Stimulated activated CD4-positive, alpha-beta T cell treated with anti-CD3 and anti-CD28 coated beads, Interleukin-4, amount 100 ng/mL, for 4 hours (primary cell): ENCODE measurements around the gene OST4.
A peak's percentile ranks its signal among the peaks of the same experiment; 100 is the strongest.

Source experiments
- DNase-seq, 2 experiments: peaks; one replicate each; pipeline ENCODE4 v3.0.0-alpha.2; 2020

The OST4 gene

GRCh38 chr2:27092696-27093429, 21.4 kb upstream of the OST4 start:
- DNase-seq: no peak

DNA sequence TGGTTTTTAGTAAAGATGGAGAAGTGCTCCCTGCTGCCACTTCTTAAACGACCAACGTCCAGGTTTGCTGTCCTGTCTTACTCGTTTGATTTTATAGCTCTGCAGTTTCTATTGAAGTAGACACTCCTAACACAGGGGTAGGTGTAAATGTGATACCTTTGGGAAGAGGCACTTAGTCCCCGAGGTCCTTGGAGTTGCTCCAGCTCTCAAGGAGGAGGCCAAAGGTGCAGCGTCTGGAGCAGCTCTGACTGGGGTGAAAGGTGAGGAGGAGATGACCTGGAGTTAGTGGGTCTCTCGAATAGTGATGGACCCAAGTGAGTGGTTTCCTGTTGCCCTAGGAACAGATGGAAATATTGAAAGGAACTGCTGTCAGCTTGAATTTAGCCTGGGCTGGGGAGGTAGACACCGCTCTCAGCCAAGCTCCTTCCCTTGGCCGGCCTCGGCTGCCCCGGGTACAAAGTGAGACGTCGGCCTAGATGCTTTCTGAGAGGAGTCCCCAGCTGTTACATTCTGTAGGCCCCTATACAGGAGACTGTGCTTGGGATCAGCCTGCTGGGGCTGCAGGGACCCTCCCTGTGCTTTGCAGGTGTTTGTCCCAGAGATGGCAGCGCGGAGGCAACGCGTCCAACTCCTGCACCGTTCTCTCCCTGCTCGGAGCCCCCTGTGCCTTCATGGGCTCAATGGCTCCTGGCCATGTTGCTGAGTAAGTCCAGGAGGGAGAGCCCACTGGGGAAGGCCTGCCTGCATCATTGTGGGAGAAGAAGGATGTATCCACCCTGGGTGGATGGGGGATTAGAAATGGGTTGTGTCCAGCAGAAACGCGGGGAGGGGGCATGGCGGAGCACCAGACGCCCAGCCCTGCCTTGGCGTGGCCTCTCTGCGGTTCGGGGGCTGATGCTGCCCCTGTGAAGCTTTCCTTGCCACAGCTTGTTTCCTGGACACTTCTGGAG, 20.6 kb upstream of the OST4 start:
- no peak for DNase-seq

- no peak for DNase-seq
These were observed 17.9 kb upstream of the OST4 start for GRCh38 chr2:27089111-27089954.

DNA sequence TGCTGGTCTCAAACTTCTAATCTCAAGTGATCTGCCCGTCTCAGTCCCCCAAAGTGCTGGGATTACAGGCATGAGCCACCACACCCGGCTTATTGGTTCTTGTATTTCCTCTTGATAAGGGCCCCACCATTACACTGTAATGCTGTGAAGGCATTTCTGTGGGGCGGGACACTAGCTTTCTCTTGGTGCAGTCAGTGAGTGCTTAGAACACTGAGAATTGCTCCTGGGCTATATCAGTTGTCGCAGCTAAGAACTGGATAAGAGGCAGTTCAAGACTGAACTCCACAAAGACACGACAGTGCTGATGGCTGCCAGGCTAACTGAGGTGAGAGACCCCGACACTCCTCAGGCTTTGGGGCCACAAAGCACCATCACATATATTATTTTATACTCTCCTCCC, 17.2 kb upstream of the OST4 start:
- no peak for DNase-seq

GRCh38 chr2:27087823-27088410, 16.5 kb upstream of the OST4 start:
- no peak for DNase-seq

DNA sequence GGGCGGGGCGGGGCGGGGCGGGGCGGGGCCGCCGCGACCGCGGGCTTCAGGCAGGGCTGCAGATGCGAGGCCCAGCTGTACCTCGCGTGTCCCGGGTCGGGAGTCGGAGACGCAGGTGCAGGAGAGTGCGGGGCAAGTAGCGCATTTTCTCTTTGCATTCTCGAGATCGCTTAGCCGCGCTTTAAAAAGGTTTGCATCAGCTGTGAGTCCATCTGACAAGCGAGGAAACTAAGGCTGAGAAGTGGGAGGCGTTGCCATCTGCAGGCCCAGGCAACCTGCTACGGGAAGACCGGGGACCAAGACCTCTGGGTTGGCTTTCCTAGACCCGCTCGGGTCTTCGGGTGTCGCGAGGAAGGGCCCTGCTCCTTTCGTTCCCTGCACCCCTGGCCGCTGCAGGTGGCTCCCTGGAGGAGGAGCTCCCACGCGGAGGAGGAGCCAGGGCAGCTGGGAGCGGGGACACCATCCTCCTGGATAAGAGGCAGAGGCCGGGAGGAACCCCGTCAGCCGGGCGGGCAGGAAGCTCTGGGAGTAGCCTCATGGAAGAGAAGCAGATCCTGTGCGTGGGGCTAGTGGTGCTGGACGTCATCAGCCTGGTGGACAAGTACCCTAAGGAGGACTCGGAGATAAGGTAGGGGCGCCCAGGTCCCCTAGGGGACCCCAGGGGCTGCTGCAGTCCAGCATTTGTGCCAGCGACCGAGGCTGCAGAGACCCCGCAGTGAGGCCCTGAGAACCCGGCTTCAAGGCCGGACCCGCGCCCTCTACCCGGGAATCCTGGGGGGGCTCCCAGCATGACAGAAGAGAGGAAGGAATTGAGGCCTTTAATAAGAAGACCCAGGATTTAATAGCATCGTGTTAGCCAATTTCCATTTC, 15.5 kb upstream of the OST4 start, which contains the start of gene KHK:
Gene KHK (plus strand): TSS at position 49 of the 870 bp plus-strand sequence. CDS start 488 bp downstream, at position 537.
- no peak for DNase-seq

GRCh38 chr2:27086090-27086723, 14.8 kb upstream of the OST4 start:
- DNase-seq: peak; percentile 97 to 98

- peak in 1 of 2 experiments; percentile 41 for DNase-seq
These were observed 14.2 kb upstream of the OST4 start for GRCh38 chr2:27085673-27086089.

- no peak for DNase-seq
These were observed 13.7 kb upstream of the OST4 start for GRCh38 chr2:27085062-27085672.

GRCh38 chr2:27084297-27085061, 13.0 kb upstream of the OST4 start:
- DNase-seq: no peak

DNA sequence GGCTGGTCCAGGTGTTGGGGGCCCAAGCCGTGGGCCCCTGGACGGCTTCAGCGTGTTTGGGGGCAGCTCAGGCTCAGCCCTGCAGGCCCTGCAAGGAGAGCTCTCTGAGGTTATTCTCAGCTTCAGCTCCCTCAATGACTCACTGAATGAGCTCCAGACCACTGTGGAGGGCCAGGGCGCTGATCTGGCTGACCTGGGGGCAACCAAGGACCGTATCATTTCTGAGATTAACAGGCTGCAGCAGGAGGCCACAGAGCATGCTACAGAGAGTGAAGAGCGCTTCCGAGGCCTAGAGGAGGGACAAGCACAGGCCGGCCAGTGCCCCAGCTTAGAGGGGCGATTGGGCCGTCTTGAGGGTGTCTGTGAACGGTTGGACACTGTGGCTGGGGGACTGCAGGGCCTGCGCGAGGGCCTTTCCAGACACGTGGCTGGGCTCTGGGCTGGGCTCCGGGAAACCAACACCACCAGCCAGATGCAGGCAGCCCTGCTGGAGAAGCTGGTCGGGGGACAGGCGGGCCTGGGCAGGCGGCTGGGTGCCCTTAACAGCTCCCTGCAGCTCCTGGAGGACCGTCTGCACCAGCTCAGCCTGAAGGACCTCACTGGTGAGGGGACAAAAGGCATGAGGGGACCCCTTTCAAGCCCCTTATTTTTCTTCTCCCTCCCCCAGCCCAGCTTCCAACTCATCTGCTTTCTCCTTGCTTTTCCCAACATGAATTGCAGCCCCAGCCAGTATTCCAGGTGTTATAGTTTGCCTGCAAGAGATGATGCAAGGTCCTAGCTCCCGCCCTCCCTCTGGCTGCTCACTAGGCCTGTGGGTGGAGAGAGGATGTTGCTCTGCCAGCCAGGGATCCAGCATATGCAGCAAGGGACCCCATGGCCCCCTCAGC, 12.2 kb upstream of the OST4 start:
- DNase-seq: no peak

GRCh38 chr2:27082773-27083409, 11.4 kb upstream of the OST4 start:
- no peak for DNase-seq

GRCh38 chr2:27081984-27082772, 10.7 kb upstream of the OST4 start:
- DNase-seq: no peak

- no peak for DNase-seq
These were observed 9.1 kb upstream of the OST4 start for GRCh38 chr2:27080603-27080936.

- DNase-seq: no peak
These were observed 8.7 kb upstream of the OST4 start for GRCh38 chr2:27080140-27080469.

- DNase-seq: no peak
These were observed 8.0 kb upstream of the OST4 start for GRCh38 chr2:27079233-27080139.
